ENCODE measurements around the gene FTL. TPM values are rescaled to one million over a fixed set of nuclear protein-coding genes. Genes with fewer than 3 reads are reported as not detected.

The FTL gene
- total and polyA plus RNA-seq, 8 donors: 394 to 1,473 (median 841) TPM

DNA sequence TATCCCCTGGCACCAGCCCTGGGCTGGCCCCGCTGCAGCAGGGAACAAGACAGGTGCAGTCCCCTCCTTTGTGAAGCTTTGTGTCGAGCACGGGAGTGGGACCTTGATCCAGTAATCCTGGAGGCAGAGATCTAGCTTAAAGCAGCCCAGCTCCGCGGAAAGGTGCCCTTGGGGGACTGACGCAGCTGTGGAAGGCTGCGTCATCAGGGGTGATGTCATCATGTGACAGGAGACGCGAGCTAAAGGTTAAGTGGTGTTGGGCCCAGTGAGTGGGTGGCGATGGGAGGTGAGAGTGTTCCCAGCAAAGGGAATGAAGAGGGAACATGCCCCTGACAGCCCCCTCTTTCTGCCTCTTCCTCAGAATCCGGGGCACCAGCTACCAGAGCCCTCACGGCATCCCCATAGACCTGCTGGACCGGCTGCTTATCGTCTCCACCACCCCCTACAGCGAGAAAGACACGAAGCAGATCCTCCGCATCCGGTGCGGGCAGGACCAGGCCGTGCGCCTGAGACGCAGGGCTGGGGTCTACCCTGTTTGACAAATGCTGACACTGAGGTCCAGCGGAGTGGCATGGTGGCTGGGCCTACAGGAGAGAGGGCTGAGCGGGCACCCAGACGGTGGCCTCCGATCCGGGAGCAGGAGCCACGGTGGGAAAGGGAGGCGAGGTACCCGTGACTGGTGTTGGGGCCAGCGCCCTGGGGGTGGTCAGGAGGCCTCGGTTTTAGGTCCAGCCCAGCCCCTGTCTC, 49.2 kb downstream of the FTL start:
- 92% methylated on average over 32 of the region's 32 CpGs for WGBS, 2 donors
- DNase-seq (no peak), ATAC-seq (no peak), FAIRE-seq (no peak)
- TF ChIP-seq, protein P1, sequence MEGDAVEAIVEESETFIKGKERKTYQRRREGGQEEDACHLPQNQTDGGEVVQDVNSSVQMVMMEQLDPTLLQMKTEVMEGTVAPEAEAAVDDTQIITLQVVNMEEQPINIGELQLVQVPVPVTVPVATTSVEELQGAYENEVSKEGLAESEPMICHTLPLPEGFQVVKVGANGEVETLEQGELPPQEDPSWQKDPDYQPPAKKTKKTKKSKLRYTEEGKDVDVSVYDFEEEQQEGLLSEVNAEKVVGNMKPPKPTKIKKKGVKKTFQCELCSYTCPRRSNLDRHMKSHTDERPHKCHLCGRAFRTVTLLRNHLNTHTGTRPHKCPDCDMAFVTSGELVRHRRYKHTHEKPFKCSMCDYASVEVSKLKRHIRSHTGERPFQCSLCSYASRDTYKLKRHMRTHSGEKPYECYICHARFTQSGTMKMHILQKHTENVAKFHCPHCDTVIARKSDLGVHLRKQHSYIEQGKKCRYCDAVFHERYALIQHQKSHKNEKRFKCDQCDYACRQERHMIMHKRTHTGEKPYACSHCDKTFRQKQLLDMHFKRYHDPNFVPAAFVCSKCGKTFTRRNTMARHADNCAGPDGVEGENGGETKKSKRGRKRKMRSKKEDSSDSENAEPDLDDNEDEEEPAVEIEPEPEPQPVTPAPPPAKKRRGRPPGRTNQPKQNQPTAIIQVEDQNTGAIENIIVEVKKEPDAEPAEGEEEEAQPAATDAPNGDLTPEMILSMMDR (IDR thresholded peaks at IDR 0.05): no peak
- H3K36me3 ChIP-seq: peaks cover 0 to 12% (median 0%) of the 10 kb centered on the region in 3 donors
- no peaks in the 10 kb centered on the region for H3K27me3 ChIP-seq
- peaks cover 0 to 9% (median 3%) of the 10 kb centered on the region in 3 donors for H3K4me1 ChIP-seq
- no peak overlapping the region for H3K4me3 ChIP-seq
- no peak overlapping the region for H3K27ac ChIP-seq
- intact Hi-C loops (cut with DNase I): no loop called here
- H3K9me3 ChIP-seq: no peaks in the 10 kb centered on the region

DNA sequence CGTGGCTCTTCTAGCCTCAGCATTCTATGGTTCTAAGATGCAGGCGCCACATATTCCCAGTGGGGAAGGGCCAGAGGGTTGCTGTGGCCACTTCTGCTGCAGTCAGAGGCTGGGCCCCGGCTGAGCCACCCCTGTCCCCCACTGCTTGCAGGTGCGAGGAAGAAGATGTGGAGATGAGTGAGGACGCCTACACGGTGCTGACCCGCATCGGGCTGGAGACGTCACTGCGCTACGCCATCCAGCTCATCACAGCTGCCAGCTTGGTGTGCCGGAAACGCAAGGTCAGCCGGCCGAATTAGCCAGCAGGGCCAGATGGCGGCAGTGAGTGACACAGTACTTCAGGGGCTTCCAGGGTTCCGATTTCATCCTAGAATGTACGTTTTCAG, 49.8 kb downstream of the FTL start:
- Histone ChIP-seq H3K4me3 (no peak overlapping the region), H3K4me1 (peaks cover 0 to 9% (median 3%) of the 10 kb centered on the region in 3 donors), H3K9me3 (no peaks in the 10 kb centered on the region), H3K27ac (no peak overlapping the region), H3K36me3 (peaks cover 0 to 6% (median 0%) of the 10 kb centered on the region in 3 donors), H3K27me3 (no peaks in the 10 kb centered on the region)
- intact Hi-C loops (cut with DNase I): no loop called here
- no peak for ATAC-seq
- no peak for DNase-seq
- TF ChIP-seq, protein P1 (IDR thresholded peaks at IDR 0.05): no peak
- WGBS, 2 donors: 92 to 94% methylated on average over 18 of the region's 18 CpGs
- no peak for FAIRE-seq

DNA sequence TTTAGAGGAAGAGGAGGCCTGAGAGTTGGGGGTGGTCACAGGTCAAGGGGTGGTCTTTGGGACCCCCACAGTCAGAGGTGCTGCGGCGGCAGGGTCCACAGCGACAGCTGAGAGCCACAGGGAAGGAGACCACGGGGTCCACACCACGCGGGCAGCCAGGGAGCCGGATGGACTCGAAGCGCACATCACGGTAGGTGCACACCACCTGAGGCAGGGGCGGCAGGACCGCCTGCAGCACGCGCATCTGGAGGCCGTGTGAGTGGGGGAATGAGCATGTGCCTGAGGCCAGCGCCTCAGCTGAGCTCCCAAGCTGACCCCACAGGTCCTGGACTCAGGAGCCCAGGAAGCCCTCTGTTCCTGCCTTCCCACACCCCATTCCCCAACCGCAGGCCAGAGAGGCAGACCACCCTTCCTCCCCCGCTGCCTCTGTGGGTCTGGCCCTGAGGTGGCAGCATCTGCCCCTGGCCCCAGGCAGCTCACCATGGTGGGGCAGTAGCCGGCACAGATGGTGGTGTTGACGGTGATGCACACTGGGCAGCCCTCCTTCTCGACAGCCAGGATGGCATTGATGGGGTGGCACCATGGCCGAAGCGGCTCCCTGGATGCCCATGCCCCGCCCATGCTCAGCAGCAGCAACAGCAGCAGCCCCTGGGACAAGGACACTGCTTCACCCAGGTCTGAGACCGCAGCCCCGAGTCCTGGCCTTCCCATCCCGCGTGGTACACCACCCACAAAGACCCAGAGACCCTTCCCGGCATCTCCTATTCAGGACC, 51.1 kb downstream of the FTL start:
- DNase-seq: peak in 1 of 6 donors; percentile 74
- no peak overlapping the region for H3K27ac ChIP-seq
- peaks cover 0 to 9% (median 3%) of the 10 kb centered on the region in 3 donors for H3K4me1 ChIP-seq
- no peaks in the 10 kb centered on the region for H3K36me3 ChIP-seq
- no peak for FAIRE-seq
- H3K4me3 ChIP-seq: no peak overlapping the region
- TF ChIP-seq, protein P1 (IDR thresholded peaks at IDR 0.05): no peak
- intact Hi-C loops (cut with DNase I): no loop called here
- H3K9me3 ChIP-seq: no peaks in the 10 kb centered on the region
- WGBS, 2 donors: 92 to 93% methylated on average over 21 to 26 of the region's 29 CpGs
- no peaks in the 10 kb centered on the region for H3K27me3 ChIP-seq
- ATAC-seq: no peak

Small RNA genes within 50 kb of the gene (microRNA-seq; reads per million reads assigned to microRNA genes)
- gene MIR6798: 0 reads per million in 2 donors

Other genes starting within 250 kb of the FTL start
- gene MAMSTR, start 245.6 kb upstream of the FTL start, total RNA-seq: 1 to 10 TPM in 2 of 6 donors, under 1 TPM in 4; 0.51 to 2.6 (median 0.84) TPM
- 1 to 10 TPM; 1.5 to 2.3 TPM for gene MAMSTR, start 245.6 kb upstream of the FTL start, polyA plus RNA-seq
- 1 to 10 TPM; 5.3 to 9.6 (median 6.5) TPM for gene RASIP1, start 224.7 kb upstream of the FTL start, total RNA-seq
- gene RASIP1, start 224.7 kb upstream of the FTL start, polyA plus RNA-seq: 10 to 100 TPM; 16.2 to 40.9 TPM
- gene IZUMO1, start 218.4 kb upstream of the FTL start, total RNA-seq: 1 to 10 TPM in 4 of 6 donors, under 1 TPM in 2; 0.73 to 4.6 (median 1.9) TPM
- 1 to 10 TPM; 1.9 to 3.8 TPM for gene IZUMO1, start 218.4 kb upstream of the FTL start, polyA plus RNA-seq
- 10 to 100 TPM in 4 of 6 donors, 1 to 10 TPM in 2; 6.5 to 29.7 (median 12.6) TPM for gene FUT1, start 212.7 kb upstream of the FTL start, total RNA-seq
- 10 to 100 TPM in 1 of 2 donors, 1 to 10 TPM in 1; 7.7 to 12.7 TPM for gene FUT1, start 212.7 kb upstream of the FTL start, polyA plus RNA-seq
- under 1 TPM in 1 of 6 donors, not detected in 5; 0.51 TPM for gene FGF21, start 209.8 kb upstream of the FTL start, total RNA-seq
- not detected for gene FGF21, start 209.8 kb upstream of the FTL start, polyA plus RNA-seq
- 10 to 100 TPM; 26.6 to 53.8 (median 36.3) TPM for gene BCAT2, start 154.3 kb upstream of the FTL start, total RNA-seq
- gene BCAT2, start 154.3 kb upstream of the FTL start, polyA plus RNA-seq: 10 to 100 TPM; 59.7 to 91.8 TPM
- 1 to 10 TPM in 4 of 6 donors, under 1 TPM in 2; 0.69 to 4.0 (median 1.7) TPM for gene HSD17B14, start 128.8 kb upstream of the FTL start, total RNA-seq
- gene HSD17B14, start 128.8 kb upstream of the FTL start, polyA plus RNA-seq: 10 to 100 TPM in 1 of 2 donors, 1 to 10 TPM in 1; 8.5 to 25.4 TPM
- gene PLEKHA4, start 96.7 kb upstream of the FTL start, total RNA-seq: 10 to 100 TPM in 2 of 6 donors, 1 to 10 TPM in 4; 5.9 to 19.7 (median 8.7) TPM
- 10 to 100 TPM; 18.2 to 28.3 TPM for gene PLEKHA4, start 96.7 kb upstream of the FTL start, polyA plus RNA-seq
- 10 to 100 TPM in 5 of 6 donors, 1 to 10 TPM in 1; 8.1 to 20.6 (median 12.4) TPM for gene PPP1R15A, start 92.9 kb upstream of the FTL start, total RNA-seq
- gene PPP1R15A, start 92.9 kb upstream of the FTL start, polyA plus RNA-seq: 10 to 100 TPM; 28.2 to 53.2 TPM
- gene TULP2, start 66.6 kb upstream of the FTL start, total RNA-seq: under 1 TPM in 1 of 6 donors, not detected in 5; 0.35 TPM
- gene TULP2, start 66.6 kb upstream of the FTL start, polyA plus RNA-seq: not detected
- gene NUCB1, start 65.0 kb upstream of the FTL start, total RNA-seq: 100 to 1,000 TPM in 2 of 6 donors, 10 to 100 TPM in 4; 60.9 to 136 (median 79.8) TPM
- 100 to 1,000 TPM; 103 to 118 TPM for gene NUCB1, start 65.0 kb upstream of the FTL start, polyA plus RNA-seq
- gene DHDH, start 31.6 kb upstream of the FTL start, total RNA-seq: under 1 TPM in 1 of 6 donors, not detected in 5; 0.28 TPM
- gene DHDH, start 31.6 kb upstream of the FTL start, polyA plus RNA-seq: 1 to 10 TPM in 1 of 2 donors, under 1 TPM in 1; 0.30 to 1.0 TPM
- gene BAX, start 10.4 kb upstream of the FTL start, total RNA-seq: 10 to 100 TPM; 20.3 to 41.5 (median 28.0) TPM
- gene BAX, start 10.4 kb upstream of the FTL start, polyA plus RNA-seq: 10 to 100 TPM; 43.5 to 48.1 TPM
- 10 to 100 TPM in 4 of 6 donors, 1 to 10 TPM in 2; 7.3 to 14.6 (median 12.2) TPM for gene GYS1, start 28.0 kb downstream of the FTL start, total RNA-seq
- 10 to 100 TPM; 14.5 to 18.2 TPM for gene GYS1, start 28.0 kb downstream of the FTL start, polyA plus RNA-seq
- gene RUVBL2, start 28.6 kb downstream of the FTL start, total RNA-seq: 10 to 100 TPM; 17.0 to 38.0 (median 29.1) TPM
- 10 to 100 TPM; 43.9 to 44.9 TPM for gene RUVBL2, start 28.6 kb downstream of the FTL start, polyA plus RNA-seq
- 1 to 10 TPM in 5 of 6 donors, under 1 TPM in 1; 0.98 to 6.6 (median 3.5) TPM for gene LHB, start 51.8 kb downstream of the FTL start, total RNA-seq
- gene LHB, start 51.8 kb downstream of the FTL start, polyA plus RNA-seq: 10 to 100 TPM; 30.1 to 54.4 TPM
- gene CGB3, start 59.0 kb downstream of the FTL start, total RNA-seq: not detected
- gene CGB3, start 59.0 kb downstream of the FTL start, polyA plus RNA-seq: not detected
- not detected for gene CGB2, start 66.6 kb downstream of the FTL start, total RNA-seq
- not detected for gene CGB2, start 66.6 kb downstream of the FTL start, polyA plus RNA-seq
- not detected for gene CGB1, start 71.6 kb downstream of the FTL start, total RNA-seq
- not detected for gene CGB1, start 71.6 kb downstream of the FTL start, polyA plus RNA-seq
- gene CGB5, start 78.5 kb downstream of the FTL start, total RNA-seq: not detected
- not detected for gene CGB5, start 78.5 kb downstream of the FTL start, polyA plus RNA-seq
- not detected for gene CGB8, start 83.8 kb downstream of the FTL start, total RNA-seq
- not detected for gene CGB8, start 83.8 kb downstream of the FTL start, polyA plus RNA-seq
- gene CGB7, start 92.4 kb downstream of the FTL start, total RNA-seq: not detected
- under 1 TPM in 1 of 2 donors, not detected in 1; 0.38 TPM for gene CGB7, start 92.4 kb downstream of the FTL start, polyA plus RNA-seq
- gene NTF4, start 99.5 kb downstream of the FTL start, total RNA-seq: not detected
- gene NTF4, start 99.5 kb downstream of the FTL start, polyA plus RNA-seq: under 1 TPM in 1 of 2 donors, not detected in 1; 0.09 TPM
- gene KCNA7, start 107.4 kb downstream of the FTL start, total RNA-seq: not detected
- not detected for gene KCNA7, start 107.4 kb downstream of the FTL start, polyA plus RNA-seq
- 100 to 1,000 TPM in 5 of 6 donors, 10 to 100 TPM in 1; 87.9 to 205 (median 136) TPM for gene SNRNP70, start 120.1 kb downstream of the FTL start, total RNA-seq
- gene SNRNP70, start 120.1 kb downstream of the FTL start, polyA plus RNA-seq: 100 to 1,000 TPM; 799 to 883 TPM
- gene LIN7B, start 149.1 kb downstream of the FTL start, total RNA-seq: 1 to 10 TPM; 4.7 to 6.5 (median 4.9) TPM
- gene LIN7B, start 149.1 kb downstream of the FTL start, polyA plus RNA-seq: 10 to 100 TPM; 19.1 to 20.7 TPM
- gene C19orf73, start 153.8 kb downstream of the FTL start, total RNA-seq: 1 to 10 TPM; 1.4 to 2.1 (median 1.6) TPM
- 1 to 10 TPM; 4.9 to 9.8 TPM for gene C19orf73, start 153.8 kb downstream of the FTL start, polyA plus RNA-seq
- gene PPFIA3, start 154.2 kb downstream of the FTL start, total RNA-seq: 1 to 10 TPM; 4.1 to 8.0 (median 6.0) TPM
- 10 to 100 TPM; 27.4 to 39.7 TPM for gene PPFIA3, start 154.2 kb downstream of the FTL start, polyA plus RNA-seq
- under 1 TPM in 5 of 6 donors, not detected in 1; 0.09 to 0.79 (median 0.25) TPM for gene HRC, start 190.1 kb downstream of the FTL start, total RNA-seq
- gene HRC, start 190.1 kb downstream of the FTL start, polyA plus RNA-seq: under 1 TPM; 0.53 to 0.61 TPM
- 10 to 100 TPM; 11.8 to 29.7 (median 15.2) TPM for gene TRPM4, start 192.5 kb downstream of the FTL start, total RNA-seq
- gene TRPM4, start 192.5 kb downstream of the FTL start, polyA plus RNA-seq: 10 to 100 TPM; 19.2 to 47.1 TPM